KMS-11 (cell line): ENCODE results near the gene PGBD1.

ENCODE experiments used
- H2AFZ ChIP-seq: fragments of 200-600 bp; sonication (generic); 2 replicates; pipeline ENCODE4 v1.6.1; 2016; ENCODE audit warnings: antibody characterized with exemption, mixed run types, low read depth
- H3K27ac ChIP-seq: fragments of 200-600 bp; sonication (generic); 2 replicates; pipeline ENCODE4 v1.6.1; 2016; ENCODE audit warnings: mild to moderate bottlenecking, mixed run types
- H3K27me3 ChIP-seq: fragments of 200-600 bp; sonication (generic); 2 replicates; pipeline ENCODE4 v1.6.1; 2017; ENCODE audit warnings: mild to moderate bottlenecking, low read depth, mixed run types, moderate library complexity; ENCODE audit not compliant: insufficient read depth
- H3K36me3 ChIP-seq: fragments of 200-600 bp; sonication (generic); 2 replicates; pipeline ENCODE4 v1.6.1; 2017; ENCODE audit warnings: mild to moderate bottlenecking, mixed run types; ENCODE audit not compliant: insufficient read depth
- H3K4me1 ChIP-seq: fragments of 200-600 bp; sonication (generic); 2 replicates; pipeline ENCODE4 v1.6.1; 2016; ENCODE audit warnings: mild to moderate bottlenecking, low read depth, mixed run types; ENCODE audit not compliant: poor library complexity, severe bottlenecking
- H3K4me2 ChIP-seq: fragments of 200-600 bp; sonication (generic); 2 replicates; pipeline ENCODE4 v1.7.0; 2016; ENCODE audit warnings: mild to moderate bottlenecking, mixed run types
- H3K4me3 ChIP-seq: fragments of 200-600 bp; sonication (generic); IDR thresholded peaks from 2 replicates; pipeline ENCODE4 v1.6.1; 2017; ENCODE audit warnings: low read depth, low read length, mixed read lengths; ENCODE audit not compliant: insufficient read depth
- H3K79me2 ChIP-seq: fragments of 200-600 bp; sonication (generic); 2 replicates; pipeline ENCODE4 v1.6.1; 2016; ENCODE audit warnings: low read depth, mixed run types; ENCODE audit not compliant: insufficient read depth
- H3K9ac ChIP-seq: fragments of 200-600 bp; sonication (generic); 2 replicates; pipeline ENCODE4 v1.6.1; 2016; ENCODE audit warnings: mild to moderate bottlenecking, mixed run types
- H4K20me1 ChIP-seq: fragments of 200-600 bp; sonication (generic); 2 replicates; pipeline ENCODE4 v1.6.1; 2016; ENCODE audit warnings: mild to moderate bottlenecking, mixed run types; ENCODE audit not compliant: insufficient read depth
- CTCF ChIP-seq: fragments of 200-600 bp; sonication (generic); conservative IDR thresholded peaks from 2 replicates; pipeline ENCODE4 v1.6.1; 2017; ENCODE audit warnings: low read depth, mild to moderate bottlenecking, antibody characterized with exemption, low read length, moderate library complexity, mixed read lengths

Gene PGBD1

GRCh38 chr6:28281288-28282064 lies at the start of gene PGBD1:
Gene PGBD1, plus strand, starts transcription at chr6:28281572. Its CDS starts 2,242 bp downstream, at chr6:28283814.
- H3K9ac ChIP-seq = no peak within 1 kb of the TSS; the same call in 1 of the 2 replicates
- no peaks in the 10 kb centered on the region for H3K27me3 ChIP-seq
- H3K4me3 ChIP-seq = no peak within 1 kb of the TSS
- H2AFZ ChIP-seq = peak within 1 kb of the TSS; percentile 50; the same call in 1 of the 2 replicates
- no peaks in the 10 kb centered on the region for H3K4me1 ChIP-seq
- H3K36me3 ChIP-seq = no peaks in the 10 kb centered on the region
- H4K20me1 ChIP-seq = no peaks in the 10 kb centered on the region
- no peaks in the 10 kb centered on the region for H3K79me2 ChIP-seq
- no peak within 1 kb of the TSS for H3K27ac ChIP-seq
- peak within 1 kb of the TSS; percentile 10; the same call in 1 of the 2 replicates for H3K4me2 ChIP-seq
- TF ChIP-seq CTCF = no peak

- no peak overlapping the region for H3K9ac ChIP-seq
- no peak for TF ChIP-seq CTCF
- no peak overlapping the region for H3K27ac ChIP-seq
- no peak overlapping the region for H3K4me2 ChIP-seq
- H3K79me2 ChIP-seq = no peaks in the 10 kb centered on the region
- no peaks in the 10 kb centered on the region for H3K4me1 ChIP-seq
- no peaks in the 10 kb centered on the region for H3K27me3 ChIP-seq
- H4K20me1 ChIP-seq = no peaks in the 10 kb centered on the region
- no peak overlapping the region for H2AFZ ChIP-seq
- no peak overlapping the region for H3K4me3 ChIP-seq
- H3K36me3 ChIP-seq = no peaks in the 10 kb centered on the region
Observed at GRCh38 chr6:28232785-28233184, 48.6 kb upstream of the PGBD1 start.

GRCh38 chr6:28235912-28236452 lies 45.4 kb upstream of the PGBD1 start:
- no peak overlapping the region for H3K4me3 ChIP-seq
- H3K36me3 ChIP-seq = no peaks in the 10 kb centered on the region
- H3K4me1 ChIP-seq = peaks cover 18% of the 10 kb centered on the region
- no peak overlapping the region for H3K4me2 ChIP-seq
- H3K27me3 ChIP-seq = no peaks in the 10 kb centered on the region
- no peaks in the 10 kb centered on the region for H3K79me2 ChIP-seq
- H2AFZ ChIP-seq = no peak overlapping the region
- no peak for TF ChIP-seq CTCF
- H4K20me1 ChIP-seq = no peaks in the 10 kb centered on the region
- no peak overlapping the region for H3K9ac ChIP-seq
- no peak overlapping the region for H3K27ac ChIP-seq

- Histone ChIP-seq H3K79me2 (no peaks in the 10 kb centered on the region), H3K9ac (no peak overlapping the region), H3K4me2 (no peak overlapping the region), H3K4me3 (no peak overlapping the region), H3K27me3 (no peaks in the 10 kb centered on the region), H4K20me1 (no peaks in the 10 kb centered on the region), H3K36me3 (no peaks in the 10 kb centered on the region), H3K27ac (peak overlapping the region; percentile 18; the same call in 1 of the 2 replicates), H3K4me1 (peaks cover 18% of the 10 kb centered on the region), H2AFZ (no peak overlapping the region)
- TF ChIP-seq CTCF = no peak
Observed at GRCh38 chr6:28239636-28240035, 41.7 kb upstream of the PGBD1 start.
